ENCODE results near the gene ARGLU1.

DNA sequence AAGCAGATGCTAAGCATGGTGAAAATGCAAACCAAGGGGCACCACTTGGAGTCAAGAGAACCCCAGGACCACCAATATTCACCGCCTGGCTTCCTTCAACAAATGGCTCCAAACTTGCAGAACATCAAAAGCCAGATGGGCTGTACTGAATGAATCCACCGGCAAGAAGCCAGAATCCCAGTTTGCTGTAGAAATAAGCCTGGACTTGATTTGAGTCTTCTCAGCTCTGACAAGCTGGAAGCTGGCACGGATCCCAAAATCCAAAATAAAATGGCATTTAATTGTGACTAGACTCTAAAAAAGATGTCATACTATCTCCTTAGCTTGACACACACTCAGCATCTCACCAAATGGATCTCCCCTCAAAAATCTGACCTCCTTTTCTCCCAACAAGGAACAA, 44.4 kb downstream of the ARGLU1 start:
- TF ChIP-seq ZNF384 (IDR thresholded peaks at IDR 0.05) (no peak), PKNOX1 (IDR thresholded peaks at IDR 0.05) (no peak), NFRKB (IDR thresholded peaks at IDR 0.05) (no peak), SP1 (IDR thresholded peaks at IDR 0.05) (no peak), ELF4 (IDR thresholded peaks at IDR 0.05) (no peak), FOXA1 (IDR thresholded peaks at IDR 0.05) (no peak)
